CD14-positive monocyte (primary cell): ENCODE measurements around the gene SPAG16. TPM values are rescaled to one million over a fixed set of nuclear protein-coding genes. Genes with fewer than 3 reads are reported as not detected.

ENCODE experiments used
- DNase-seq, 3 donors: peaks; one replicate each; pipeline ENCODE4 v3.0.0-alpha.2; 2011 to 2022
- H2AFZ ChIP-seq: 2 replicates; pipeline ENCODE4 v1.6.0; 2012; ENCODE audit warnings: mild to moderate bottlenecking, low read depth, low read length, inconsistent platforms; ENCODE audit not compliant: insufficient read depth, poor library complexity, severe bottlenecking
- H3K27ac ChIP-seq, 2 donors: 1 replicate in 1 of 2; 2 replicates in 1 of 2; pipeline ENCODE4 v1.5.1; 2012 to 2013; ENCODE audit warnings: low read length in 2 of 2, control low read depth in 1 of 2, inconsistent platforms in 1 of 2, low read depth in 1 of 2, mild to moderate bottlenecking in 1 of 2
- H3K27me3 ChIP-seq, 2 donors: one replicate each; pipeline versions ENCODE4 v1.6.0 to v1.6.1; 2011 to 2013; ENCODE audit warnings: low read length in 2 of 2; ENCODE audit not compliant: control insufficient read depth in 2 of 2, insufficient read depth in 2 of 2
- H3K36me3 ChIP-seq, 2 donors: replicated peaks in 1 of 2; 1 replicate in 1 of 2; 2 replicates in 1 of 2; pipeline versions ENCODE4 v1.5.1 to v1.6.1; 2012 to 2013; ENCODE audit warnings: low read length in 2 of 2, control low read depth in 1 of 2, inconsistent platforms in 1 of 2, mild to moderate bottlenecking in 1 of 2; ENCODE audit not compliant: insufficient read depth in 2 of 2, control insufficient read depth in 1 of 2
- H3K4me1 ChIP-seq, 2 donors: 1 replicate in 1 of 2; 2 replicates in 1 of 2; pipeline versions ENCODE4 v1.5.1 to v1.6.1; 2012 to 2013; ENCODE audit warnings: low read length in 2 of 2, control low read depth in 1 of 2, inconsistent platforms in 1 of 2, mild to moderate bottlenecking in 1 of 2, moderate library complexity in 1 of 2; ENCODE audit not compliant: insufficient read depth in 2 of 2, control insufficient read depth in 1 of 2
- H3K4me2 ChIP-seq: replicated peaks from 2 replicates; pipeline ENCODE3; 2012; ENCODE audit warnings: low read length, moderate library complexity, mild to moderate bottlenecking; ENCODE audit not compliant: poor library complexity, severe bottlenecking; ENCODE audit errors: extremely low read depth
- H3K4me3 ChIP-seq, 3 experiments: fragments of 200-600 bp in 1 of 3; sonication (generic) in 1 of 3; replicated peaks in 1 of 3; 1 replicate in 2 of 3; 2 replicates in 1 of 3; pipeline ENCODE4 v1.5.1; 2011 to 2013; ENCODE audit warnings: low read length in 3 of 3, mild to moderate bottlenecking in 3 of 3, control low read depth in 2 of 3, low read depth in 2 of 3, inconsistent platforms in 1 of 3, moderate library complexity in 1 of 3
- H3K79me2 ChIP-seq: 2 replicates; pipeline ENCODE4 v1.6.0; 2012; ENCODE audit warnings: mild to moderate bottlenecking, control low read depth, inconsistent platforms, low read length, moderate library complexity; ENCODE audit not compliant: insufficient read depth
- H3K9ac ChIP-seq: 2 replicates; pipeline ENCODE4 v1.6.0; 2017; ENCODE audit warnings: low read length, mild to moderate bottlenecking; ENCODE audit not compliant: insufficient read depth, poor library complexity, severe bottlenecking
- H3K9me3 ChIP-seq, 2 donors: replicated peaks in 1 of 2; 1 replicate in 1 of 2; 2 replicates in 1 of 2; pipeline versions ENCODE4 v1.5.1 to v1.6.1; 2012 to 2013; ENCODE audit warnings: low read length in 2 of 2, control low read depth in 1 of 2; ENCODE audit not compliant: control insufficient read depth in 1 of 2, insufficient read depth in 1 of 2
- H4K20me1 ChIP-seq: 2 replicates; pipeline ENCODE4 v1.6.0; 2012; ENCODE audit warnings: mild to moderate bottlenecking, low read length, control low read depth, moderate library complexity; ENCODE audit not compliant: insufficient read depth
- H3K27ac Mint-ChIP-seq, 7 donors: one replicate each; pipeline ENCODE4 v1.8.0; 2020; ENCODE audit warnings: mild to moderate bottlenecking in 7 of 7, mixed read lengths in 7 of 7, moderate library complexity in 6 of 7, inconsistent platforms in 2 of 7
- H3K27me3 Mint-ChIP-seq, 3 donors: one replicate each; pipeline ENCODE4 v1.8.0; 2021 to 2022; ENCODE audit warnings: low read depth in 3 of 3, mild to moderate bottlenecking in 3 of 3, mixed read lengths in 3 of 3, moderate library complexity in 3 of 3, inconsistent platforms in 1 of 3
- H3K36me3 Mint-ChIP-seq, 2 donors: one replicate each; pipeline ENCODE4 v1.8.0; 2020; ENCODE audit warnings: mixed read lengths in 2 of 2, inconsistent platforms in 1 of 2, mild to moderate bottlenecking in 1 of 2
- H3K4me1 Mint-ChIP-seq: one replicate; pipeline ENCODE4 v1.8.0; 2020; ENCODE audit warnings: mild to moderate bottlenecking, mixed read lengths
- H3K4me3 Mint-ChIP-seq, 2 donors: one replicate each; pipeline ENCODE4 v1.8.0; 2020; ENCODE audit warnings: mild to moderate bottlenecking in 2 of 2, mixed read lengths in 2 of 2, moderate library complexity in 1 of 2
- H3K9me3 Mint-ChIP-seq, 7 donors: one replicate each; pipeline ENCODE4 v1.8.0; 2020 to 2022; ENCODE audit warnings: mixed read lengths in 7 of 7, mild to moderate bottlenecking in 6 of 7, moderate library complexity in 6 of 7, inconsistent platforms in 2 of 7
- CTCF ChIP-seq: fragments of 200-600 bp; IDR thresholded peaks from one replicate; pipeline ENCODE4 v1.8.0; 2022; ENCODE audit warnings: antibody characterized with exemption, mild to moderate bottlenecking
- WGBS: methylation state at CpG from one replicate; pipeline ENCODE4 v1.1.5; 2013; ENCODE audit warnings: missing lambda C conversion rate; ENCODE audit not compliant: insufficient coverage; 5-methylcytosine and 5-hydroxymethylcytosine counted together
- intact Hi-C, 2 donors: fragments of 100-400 bp; cut with micrococcal nuclease; formaldehyde crosslinking; loops; one replicate each; pipeline versions ENCODE4 v1.15.0 to v1.15.1; 2023
- polyA plus RNA-seq, 3 donors: library from polyadenylated mRNA; depleted of rRNA in 1 of 3; unstranded in 2 of 3; stranded (reverse) in 1 of 3; fragments of 300-500 nt in 2 of 3; fragments of >200 nt in 1 of 3; fragmentation: Illumina TruSeq in 2 of 3; gene quantifications; 1 replicate in 2 of 3; 2 replicates in 1 of 3; pipeline ENCODE4 v1.2.3, GENCODE V29; 2012 to 2021

Gene SPAG16
- polyA plus RNA-seq, 3 donors: 0.12 to 0.30 TPM; not detected in 1

DNA sequence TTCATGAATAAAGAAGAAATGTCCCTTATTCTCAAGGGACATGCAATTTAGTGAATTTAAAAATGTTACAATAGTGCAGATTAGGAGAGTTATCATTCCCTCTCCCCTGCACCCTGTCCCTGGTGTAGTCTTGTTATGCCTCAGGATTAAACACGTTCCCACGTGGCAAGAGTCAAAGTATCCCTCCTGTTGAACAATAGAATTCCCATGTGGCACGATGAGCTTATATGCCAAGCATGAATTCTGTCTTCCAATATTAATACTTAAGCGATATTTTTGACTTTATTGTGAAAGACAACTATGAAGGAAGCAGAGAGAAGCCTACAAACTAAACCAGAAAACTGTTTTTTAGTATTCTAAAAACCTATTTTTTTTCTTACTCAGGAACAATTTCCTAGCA, 36.7 kb upstream of the SPAG16 start:
- 100% methylated on average over 2 of the region's 4 CpGs for WGBS
- Histone ChIP-seq H3K79me2 (no peaks in the 10 kb centered on the region), H3K27ac (no peak overlapping the region), H3K27me3 (no peaks in the 10 kb centered on the region), H2AFZ (no peak overlapping the region), H4K20me1 (no peaks in the 10 kb centered on the region), H3K4me1 (no peaks in the 10 kb centered on the region), H3K4me2 (no peak overlapping the region), H3K9ac (no peak overlapping the region), H3K36me3 (no peaks in the 10 kb centered on the region), H3K9me3 (no peaks in the 10 kb centered on the region), H3K4me3 (no peak overlapping the region)
- H3K27ac Mint-ChIP-seq: no peak overlapping the region
- TF ChIP-seq CTCF: no peak
- no peaks in the 10 kb centered on the region for H3K36me3 Mint-ChIP-seq
- no peaks in the 10 kb centered on the region for H3K4me1 Mint-ChIP-seq
- DNase-seq: no peak
- H3K9me3 Mint-ChIP-seq: no peaks in the 10 kb centered on the region
- H3K4me3 Mint-ChIP-seq: no peak overlapping the region
- intact Hi-C loops: no loop called here
- H3K27me3 Mint-ChIP-seq: peaks cover 0 to 3% (median 2%) of the 10 kb centered on the region in 3 donors

DNA sequence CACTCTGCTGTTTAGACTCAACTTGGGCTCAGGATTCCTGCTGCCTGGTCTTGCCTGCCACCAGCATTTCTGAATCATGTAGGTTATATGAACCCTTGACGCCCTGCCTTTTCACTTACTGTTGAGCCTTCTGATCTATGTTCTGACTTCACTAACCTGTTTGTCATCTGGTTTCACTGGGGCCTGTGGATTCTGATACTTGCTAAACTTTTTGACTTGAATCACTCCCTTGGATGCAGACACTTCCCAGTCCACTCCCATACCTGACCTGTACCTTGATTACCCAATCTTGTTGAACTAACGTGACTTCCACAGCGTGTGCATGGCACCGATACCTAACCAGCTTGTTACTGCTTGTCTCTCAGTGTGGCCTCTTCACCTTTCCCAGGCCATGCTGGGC, 35.6 kb upstream of the SPAG16 start:
- Histone ChIP-seq H3K4me2 (no peak overlapping the region), H3K27ac (no peak overlapping the region), H3K4me1 (no peaks in the 10 kb centered on the region), H2AFZ (no peak overlapping the region), H3K4me3 (no peak overlapping the region), H3K9ac (no peak overlapping the region), H3K9me3 (no peaks in the 10 kb centered on the region), H3K79me2 (no peaks in the 10 kb centered on the region), H3K27me3 (no peaks in the 10 kb centered on the region), H4K20me1 (no peaks in the 10 kb centered on the region), H3K36me3 (no peaks in the 10 kb centered on the region)
- Mint-ChIP-seq H3K27me3 (peaks cover 0 to 3% (median 2%) of the 10 kb centered on the region in 3 donors), H3K4me3 (no peak overlapping the region), H3K36me3 (no peaks in the 10 kb centered on the region), H3K27ac (no peak overlapping the region), H3K9me3 (no peaks in the 10 kb centered on the region), H3K4me1 (no peaks in the 10 kb centered on the region)
- no peak for DNase-seq
- 83% methylated on average over 4 of the region's 4 CpGs for WGBS
- no peak for TF ChIP-seq CTCF
- intact Hi-C loops: no loop called here
